ENCODE results near the gene SLC23A1. TPM values are rescaled to one million over a fixed set of nuclear protein-coding genes. Genes with fewer than 3 reads are reported as not detected.

Gene SLC23A1
- total and polyA plus RNA-seq, 2 of the 13 experiments (the other 11 are each of a cell fraction or from before 2014, with no cell fraction given), result 6.0 to 6.6 TPM

DNA sequence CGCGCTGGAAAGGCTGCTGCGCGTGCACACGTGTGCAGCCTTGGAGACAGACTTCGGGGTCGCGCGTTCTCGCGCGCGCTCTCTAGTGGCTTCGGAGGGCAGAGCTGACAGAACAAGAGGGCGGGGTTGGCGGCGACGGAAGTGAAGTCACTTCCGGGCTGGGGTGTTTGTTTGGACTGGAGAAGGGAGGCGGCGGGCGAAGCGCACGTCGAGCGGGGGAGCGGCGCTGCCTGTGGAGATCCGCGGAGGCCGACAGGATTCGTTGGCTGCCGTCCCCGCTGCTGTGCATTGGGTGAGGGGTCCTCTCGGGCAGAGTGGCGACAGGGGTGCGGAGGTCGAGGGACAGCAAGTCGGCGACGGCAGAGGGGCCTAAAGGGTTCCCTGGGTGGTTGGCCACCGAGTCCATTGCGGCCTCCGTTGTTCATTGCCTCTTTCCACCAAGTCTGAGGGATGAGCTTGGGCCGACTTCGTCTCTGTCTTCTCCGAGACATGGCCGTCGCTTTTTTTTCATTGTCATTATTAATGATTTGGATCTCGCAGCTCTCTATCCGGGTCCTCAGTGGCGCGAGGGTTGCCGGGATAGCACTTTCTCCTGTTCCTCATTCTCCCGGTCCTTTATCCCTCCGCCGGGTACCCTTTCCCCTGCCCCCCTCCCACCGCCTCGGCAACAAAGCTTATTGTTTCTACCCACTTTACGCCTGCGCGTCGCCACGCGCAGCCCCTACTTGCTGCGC lies 41.2 kb downstream of the SLC23A1 start, which contains the start of gene PAIP2 (continued):
- TF ChIP-seq ZNF891 (CRISPR knock-in tag; IDR thresholded peaks at IDR 0.05) (no peak; the same call in 1 of the 2 replicates), ZNF136 (CRISPR knock-in tag; IDR thresholded peaks at IDR 0.05; ENCODE audit: low read depth) (no peak), FOXA3 (CRISPR knock-in tag; IDR thresholded peaks at IDR 0.05) (peak; percentile 70), ZNF7 (CRISPR knock-in tag; IDR thresholded peaks at IDR 0.05) (no peak), HNRNPL (IDR thresholded peaks at IDR 0.05; ENCODE audit: low read depth, low read length) (0 out of 2 replicates have a peak, but pooled peaks have one; percentile 20), MBNL3 (CRISPR knock-in tag; conservative IDR thresholded peaks at IDR 0.05) (no peak), ARNT (IDR thresholded peaks at IDR 0.05) (no peak), ZNF510 (CRISPR knock-in tag; IDR thresholded peaks at IDR 0.05; ENCODE audit: low read depth) (peak; percentile 70; the same call in 1 of the 2 replicates), NFRKB (IDR thresholded peaks at IDR 0.05) (no peak), GABPB1 (CRISPR knock-in tag; IDR thresholded peaks at IDR 0.05) (peak; percentile 97), NFE2L1 (CRISPR knock-in tag; IDR thresholded peaks at IDR 0.05; ENCODE audit: borderline replicate concordance) (no peak), ZNF616 (CRISPR knock-in tag; IDR thresholded peaks at IDR 0.05; ENCODE audit: low read depth) (no peak), CTCF (CRISPR knock-in tag; IDR thresholded peaks at IDR 0.05) (peak; percentile 96), HOXA3 (CRISPR knock-in tag; IDR thresholded peaks at IDR 0.05) (peak; percentile 86; the same call in 1 of the 2 replicates), GATA4 (IDR thresholded peaks at IDR 0.05; ENCODE audit: borderline replicate concordance, low read depth) (0 out of 2 replicates have a peak, but pooled peaks have one; percentile 37), ZNF660 (CRISPR knock-in tag; IDR thresholded peaks at IDR 0.05; ENCODE audit: borderline replicate concordance, low read depth) (0 out of 2 replicates have a peak, but pooled peaks have one; percentile 54), ZNF614 (CRISPR knock-in tag; IDR thresholded peaks at IDR 0.05; ENCODE audit: borderline replicate concordance) (peak; percentile 89; the same call in 1 of the 2 replicates)
- TF ChIP-seq, protein P1, sequence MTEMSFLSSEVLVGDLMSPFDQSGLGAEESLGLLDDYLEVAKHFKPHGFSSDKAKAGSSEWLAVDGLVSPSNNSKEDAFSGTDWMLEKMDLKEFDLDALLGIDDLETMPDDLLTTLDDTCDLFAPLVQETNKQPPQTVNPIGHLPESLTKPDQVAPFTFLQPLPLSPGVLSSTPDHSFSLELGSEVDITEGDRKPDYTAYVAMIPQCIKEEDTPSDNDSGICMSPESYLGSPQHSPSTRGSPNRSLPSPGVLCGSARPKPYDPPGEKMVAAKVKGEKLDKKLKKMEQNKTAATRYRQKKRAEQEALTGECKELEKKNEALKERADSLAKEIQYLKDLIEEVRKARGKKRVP (CRISPR knock-in tag; IDR thresholded peaks at IDR 0.05), result peak in 1 of 2 experiments; percentile 53; a peak in 2 of 4 replicates
- TF ChIP-seq, protein P2, sequence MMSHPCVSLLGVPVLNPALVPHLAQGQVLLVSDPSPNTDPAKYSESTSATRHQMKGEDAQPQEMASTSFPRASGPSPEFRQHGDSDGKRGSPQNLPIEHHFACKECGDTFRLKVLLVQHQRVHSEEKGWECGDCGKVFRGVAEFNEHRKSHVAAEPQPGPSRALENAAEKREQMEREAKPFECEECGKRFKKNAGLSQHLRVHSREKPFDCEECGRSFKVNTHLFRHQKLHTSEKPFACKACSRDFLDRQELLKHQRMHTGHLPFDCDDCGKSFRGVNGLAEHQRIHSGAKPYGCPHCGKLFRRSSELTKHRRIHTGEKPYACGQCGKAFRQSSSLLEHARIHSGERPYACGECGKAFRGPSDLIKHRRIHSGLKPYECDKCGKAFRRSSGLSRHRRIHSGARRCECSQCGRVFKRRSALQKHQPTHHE (CRISPR knock-in tag; IDR thresholded peaks at IDR 0.05; ENCODE audit: borderline replicate concordance), result peak; percentile 67; the same call in 1 of the 2 replicates

Measured in HepG2 (cell line).